ENCODE results near the gene PARN. TPM values are rescaled to one million over a fixed set of nuclear protein-coding genes. Genes with fewer than 3 reads are reported as not detected.

Gene PARN
- total and polyA plus RNA-seq, 2 donors (not counting 1 experiment from before 2014, with no cell fraction given) = 26.7 to 32.9 TPM

GRCh38 chr16:14520753-14521152 is 109.3 kb downstream of the PARN start:
- Histone ChIP-seq H3K4me1 (ENCODE audit: control insufficient read depth, extremely low read depth, insufficient read depth, low read length) (no peaks in the 10 kb centered on the region), H3K4me3 (replicated peaks in 1 of 4; ENCODE audit: control extremely low read depth in 1 of 4, insufficient read depth in 1 of 4, low read depth in 3 of 4, low read length in 4 of 4) (no peak overlapping the region), H3K4me2 (ENCODE audit: extremely low read depth, insufficient read depth, low read length) (no peak overlapping the region), H3K9ac (ENCODE audit: insufficient read depth, low read length) (no peak overlapping the region), H3K27me3 (ENCODE audit: control insufficient read depth, insufficient read depth, low read length) (no peaks in the 10 kb centered on the region), H4K20me1 (ENCODE audit: control insufficient read depth, extremely low read depth, insufficient read depth, low read length) (no peaks in the 10 kb centered on the region), H3K36me3 (ENCODE audit: control insufficient read depth, insufficient read depth, low read length) (no peaks in the 10 kb centered on the region), H3K27ac (ENCODE audit: insufficient read depth, low read length) (no peak overlapping the region), H2AFZ (ENCODE audit: low read length) (no peak overlapping the region), H3K79me2 (ENCODE audit: control insufficient read depth, insufficient read depth, low read length) (no peaks in the 10 kb centered on the region), H3K9me3 (ENCODE audit: control insufficient read depth, insufficient read depth, low read depth, low read length) (no peaks in the 10 kb centered on the region)
- no peak for DNase-seq (ENCODE audit: low read depth in 2 of 2)
- TF ChIP-seq CTCF (conservative IDR thresholded peaks at IDR 0.05 in 1 of 2, IDR thresholded peaks at IDR 0.05 in 1 of 2; ENCODE audit: low read depth in 1 of 2, low read length in 2 of 2) (no peak), EZH2 (IDR thresholded peaks at IDR 0.05; ENCODE audit: low read length, missing control alignments) (no peak)

- no peak for TF ChIP-seq EZH2 (IDR thresholded peaks at IDR 0.05; ENCODE audit: low read length, missing control alignments)
- H3K27ac ChIP-seq (ENCODE audit: insufficient read depth, low read length) = no peak overlapping the region
- H3K4me2 ChIP-seq (ENCODE audit: extremely low read depth, insufficient read depth, low read length) = no peak overlapping the region
- no peaks in the 10 kb centered on the region for H3K79me2 ChIP-seq (ENCODE audit: control insufficient read depth, insufficient read depth, low read length)
- H3K9me3 ChIP-seq (ENCODE audit: control insufficient read depth, insufficient read depth, low read depth, low read length) = no peaks in the 10 kb centered on the region
- peaks cover 2% of the 10 kb centered on the region for H3K4me1 ChIP-seq (ENCODE audit: control insufficient read depth, extremely low read depth, insufficient read depth, low read length)
- no peak for DNase-seq (ENCODE audit: low read depth in 2 of 2)
- no peaks in the 10 kb centered on the region for H4K20me1 ChIP-seq (ENCODE audit: control insufficient read depth, extremely low read depth, insufficient read depth, low read length)
- no peak overlapping the region for H3K4me3 ChIP-seq (replicated peaks in 1 of 4; ENCODE audit: control extremely low read depth in 1 of 4, insufficient read depth in 1 of 4, low read depth in 3 of 4, low read length in 4 of 4)
- H3K9ac ChIP-seq (ENCODE audit: insufficient read depth, low read length) = no peak overlapping the region
- H3K27me3 ChIP-seq (ENCODE audit: control insufficient read depth, insufficient read depth, low read length) = no peaks in the 10 kb centered on the region
- no peak overlapping the region for H2AFZ ChIP-seq (ENCODE audit: low read length)
- H3K36me3 ChIP-seq (ENCODE audit: control insufficient read depth, insufficient read depth, low read length) = no peaks in the 10 kb centered on the region
Observed at GRCh38 chr16:14514967-14515366, 115.1 kb downstream of the PARN start.

- no peaks in the 10 kb centered on the region for H3K27me3 ChIP-seq (ENCODE audit: control insufficient read depth, insufficient read depth, low read length)
- TF ChIP-seq EZH2 (IDR thresholded peaks at IDR 0.05; ENCODE audit: low read length, missing control alignments) = no peak
- no peak for DNase-seq (ENCODE audit: low read depth in 2 of 2)
- peaks cover 2% of the 10 kb centered on the region for H3K4me1 ChIP-seq (ENCODE audit: control insufficient read depth, extremely low read depth, insufficient read depth, low read length)
- H4K20me1 ChIP-seq (ENCODE audit: control insufficient read depth, extremely low read depth, insufficient read depth, low read length) = no peaks in the 10 kb centered on the region
- no peak overlapping the region for H3K9ac ChIP-seq (ENCODE audit: insufficient read depth, low read length)
- no peaks in the 10 kb centered on the region for H3K79me2 ChIP-seq (ENCODE audit: control insufficient read depth, insufficient read depth, low read length)
- no peak overlapping the region for H3K4me3 ChIP-seq (replicated peaks in 1 of 4; ENCODE audit: control extremely low read depth in 1 of 4, insufficient read depth in 1 of 4, low read depth in 3 of 4, low read length in 4 of 4)
- no peak overlapping the region for H3K4me2 ChIP-seq (ENCODE audit: extremely low read depth, insufficient read depth, low read length)
- H3K27ac ChIP-seq (ENCODE audit: insufficient read depth, low read length) = no peak overlapping the region
- H3K36me3 ChIP-seq (ENCODE audit: control insufficient read depth, insufficient read depth, low read length) = no peaks in the 10 kb centered on the region
- H3K9me3 ChIP-seq (ENCODE audit: control insufficient read depth, insufficient read depth, low read depth, low read length) = no peaks in the 10 kb centered on the region
- H2AFZ ChIP-seq (ENCODE audit: low read length) = no peak overlapping the region
Observed at GRCh38 chr16:14513389-14514107, 116.5 kb downstream of the PARN start.

GRCh38 chr16:14511800-14512135 is 118.3 kb downstream of the PARN start:
- H3K9ac ChIP-seq (ENCODE audit: insufficient read depth, low read length) = no peak overlapping the region
- no peak for TF ChIP-seq CTCF (conservative IDR thresholded peaks at IDR 0.05 in 1 of 2, IDR thresholded peaks at IDR 0.05 in 1 of 2; ENCODE audit: low read depth in 1 of 2, low read length in 2 of 2)
- TF ChIP-seq EZH2 (IDR thresholded peaks at IDR 0.05; ENCODE audit: low read length, missing control alignments) = no peak
- H3K36me3 ChIP-seq (ENCODE audit: control insufficient read depth, insufficient read depth, low read length) = no peaks in the 10 kb centered on the region
- no peak overlapping the region for H2AFZ ChIP-seq (ENCODE audit: low read length)
- H3K4me1 ChIP-seq (ENCODE audit: control insufficient read depth, extremely low read depth, insufficient read depth, low read length) = peaks cover 2% of the 10 kb centered on the region
- H3K27ac ChIP-seq (ENCODE audit: insufficient read depth, low read length) = no peak overlapping the region
- H3K79me2 ChIP-seq (ENCODE audit: control insufficient read depth, insufficient read depth, low read length) = no peaks in the 10 kb centered on the region
- no peak overlapping the region for H3K4me3 ChIP-seq (replicated peaks in 1 of 4; ENCODE audit: control extremely low read depth in 1 of 4, insufficient read depth in 1 of 4, low read depth in 3 of 4, low read length in 4 of 4)
- peak in 1 of 2 donors; percentile 34 for DNase-seq (ENCODE audit: low read depth in 2 of 2)
- no peaks in the 10 kb centered on the region for H3K27me3 ChIP-seq (ENCODE audit: control insufficient read depth, insufficient read depth, low read length)
- H4K20me1 ChIP-seq (ENCODE audit: control insufficient read depth, extremely low read depth, insufficient read depth, low read length) = no peaks in the 10 kb centered on the region
- H3K9me3 ChIP-seq (ENCODE audit: control insufficient read depth, insufficient read depth, low read depth, low read length) = no peaks in the 10 kb centered on the region
- H3K4me2 ChIP-seq (ENCODE audit: extremely low read depth, insufficient read depth, low read length) = no peak overlapping the region
